Immature natural killer cell (primary cell): ENCODE measurements around the gene DBX2. TPM values are rescaled to one million over a fixed set of nuclear protein-coding genes. Genes with fewer than 3 reads are reported as not detected.

ENCODE experiments used
- DNase-seq, 3 donors: peaks; one replicate each; pipeline ENCODE4 v3.0.0; 2022; ENCODE audit warnings: mixed read lengths in 1 of 3
- H3K27ac Mint-ChIP-seq, 6 donors: one replicate each; pipeline ENCODE4 v1.8.0; 2020; ENCODE audit warnings: mixed read lengths in 6 of 6, mild to moderate bottlenecking in 5 of 6, inconsistent platforms in 4 of 6, moderate library complexity in 3 of 6
- H3K27me3 Mint-ChIP-seq, 3 donors: one replicate each; pipeline ENCODE4 v1.8.0; 2020 to 2021; ENCODE audit warnings: low read depth in 3 of 3, mild to moderate bottlenecking in 3 of 3, mixed read lengths in 3 of 3, moderate library complexity in 3 of 3, inconsistent platforms in 1 of 3
- H3K36me3 Mint-ChIP-seq, 3 donors: one replicate each; pipeline ENCODE4 v1.8.0; 2020; ENCODE audit warnings: mixed read lengths in 3 of 3, inconsistent platforms in 2 of 3, mild to moderate bottlenecking in 2 of 3
- H3K4me1 Mint-ChIP-seq, 2 donors: one replicate each; pipeline ENCODE4 v1.8.0; 2020; ENCODE audit warnings: inconsistent platforms in 2 of 2, mild to moderate bottlenecking in 2 of 2, mixed read lengths in 2 of 2, moderate library complexity in 1 of 2
- H3K4me3 Mint-ChIP-seq, 5 donors: one replicate each; pipeline ENCODE4 v1.8.0; 2020; ENCODE audit warnings: mild to moderate bottlenecking in 5 of 5, mixed read lengths in 5 of 5, inconsistent platforms in 3 of 5, moderate library complexity in 3 of 5
- H3K9me3 Mint-ChIP-seq, 6 donors: one replicate each; pipeline ENCODE4 v1.8.0; 2020; ENCODE audit warnings: mild to moderate bottlenecking in 6 of 6, mixed read lengths in 6 of 6, inconsistent platforms in 4 of 6, moderate library complexity in 3 of 6
- polyA plus RNA-seq, 3 donors: library from polyadenylated mRNA; unstranded; fragments of 300-500 nt; fragmentation: Illumina TruSeq; gene quantifications; one replicate each; pipeline ENCODE4 v1.2.3, GENCODE V29; 2021

Gene DBX2
- polyA plus RNA-seq, 3 donors from 2014 or later, result not detected

DNA sequence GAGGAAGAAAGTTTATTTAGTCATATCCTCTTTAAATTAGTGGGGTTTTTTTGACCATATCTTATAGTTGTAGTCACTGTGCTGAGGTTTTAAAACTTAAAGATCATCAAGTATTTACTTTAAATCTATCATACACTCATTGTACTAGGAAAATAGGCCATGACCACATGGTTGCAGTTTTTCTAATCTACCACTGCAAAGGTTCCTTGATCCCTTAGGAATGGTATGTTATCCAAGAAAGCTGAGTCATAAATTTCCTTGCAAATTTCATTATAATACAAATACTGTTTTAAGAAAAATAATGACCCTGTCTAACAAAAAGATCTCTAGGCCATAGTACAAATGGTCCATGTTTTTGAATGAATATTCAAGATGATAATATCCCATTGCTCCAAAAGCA, 74.7 kb downstream of the DBX2 start:
- Mint-ChIP-seq H3K27ac (no peak overlapping the region), H3K4me3 (no peak overlapping the region), H3K36me3 (no peaks in the 10 kb centered on the region), H3K27me3 (peaks cover 2 to 5% (median 4%) of the 10 kb centered on the region in 3 donors), H3K9me3 (no peaks in the 10 kb centered on the region), H3K4me1 (no peaks in the 10 kb centered on the region)
- no peak for DNase-seq

DNA sequence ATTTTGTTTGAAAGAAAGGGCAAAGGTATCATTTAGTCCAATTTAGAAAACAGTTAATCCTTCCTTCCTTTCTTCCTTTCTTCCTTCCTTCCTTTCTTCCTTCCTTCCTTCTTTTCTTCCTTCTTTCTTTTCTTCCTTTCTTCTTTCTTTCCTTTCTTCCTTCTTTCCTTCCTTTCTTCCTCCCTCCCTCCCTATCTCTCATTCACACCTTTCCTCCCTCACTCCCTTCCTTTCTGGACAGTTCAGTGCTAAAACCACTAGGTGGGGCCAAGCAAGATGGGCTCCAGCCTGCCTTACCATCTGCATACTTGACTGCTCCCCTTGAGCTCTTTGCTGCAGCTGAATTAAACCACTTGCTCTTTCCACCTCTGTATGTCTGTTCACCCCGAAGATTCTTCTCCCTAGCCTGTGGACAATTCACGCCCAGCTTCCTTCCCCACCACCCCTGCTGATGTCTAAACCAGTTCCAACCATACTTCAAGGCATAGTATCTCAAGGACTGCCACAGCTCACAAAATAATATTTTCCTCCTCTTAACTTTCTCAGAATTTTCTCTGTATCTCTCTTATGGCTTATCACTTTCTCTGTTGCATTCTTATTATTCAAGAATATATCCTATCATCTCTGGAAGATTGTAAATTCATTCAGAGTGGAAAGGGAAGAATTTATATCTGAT, 78.0 kb downstream of the DBX2 start:
- Mint-ChIP-seq H3K4me3 (no peak overlapping the region), H3K27me3 (peaks cover 0 to 2% (median 2%) of the 10 kb centered on the region in 3 donors), H3K27ac (no peak overlapping the region), H3K4me1 (peaks cover 5 to 9% of the 10 kb centered on the region in 2 donors), H3K36me3 (no peaks in the 10 kb centered on the region), H3K9me3 (no peaks in the 10 kb centered on the region)
- no peak for DNase-seq

DNA sequence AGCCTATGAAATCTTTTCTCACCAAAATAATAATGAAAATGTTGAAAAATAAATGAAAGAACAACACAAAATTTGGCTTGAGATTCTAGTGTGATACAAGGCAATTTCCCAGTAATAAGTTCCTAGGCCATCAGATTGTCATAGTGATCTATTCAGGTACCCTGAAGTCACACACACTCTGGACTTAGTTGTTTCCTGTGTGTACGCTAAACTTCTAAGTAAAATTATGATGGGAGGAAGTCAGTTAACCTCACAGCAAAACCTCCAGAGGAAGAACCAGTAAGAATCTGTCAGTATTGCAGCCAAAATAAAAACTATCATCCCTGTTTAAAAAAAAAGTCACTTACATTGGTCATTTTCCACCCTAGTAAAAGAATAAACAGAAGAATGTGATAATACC, 81.9 kb downstream of the DBX2 start:
- H3K9me3 Mint-ChIP-seq, result peaks cover 0 to 7% (median 0%) of the 10 kb centered on the region in 6 donors
- H3K27me3 Mint-ChIP-seq, result peaks cover 0 to 2% (median 2%) of the 10 kb centered on the region in 3 donors
- H3K36me3 Mint-ChIP-seq, result no peaks in the 10 kb centered on the region
- H3K4me1 Mint-ChIP-seq, result peaks cover 5 to 9% of the 10 kb centered on the region in 2 donors
- no peak overlapping the region for H3K27ac Mint-ChIP-seq
- DNase-seq, result no peak
- no peak overlapping the region for H3K4me3 Mint-ChIP-seq

Other genes with a start within 250 kb of the DBX2 start
- gene NELL2, start 174.8 kb downstream of the DBX2 start, polyA plus RNA-seq, result 10 to 100 TPM in 1 of 3 donors, 1 to 10 TPM in 2; 5.5 to 15.1 (median 9.3) TPM
- 10 to 100 TPM; 17.9 to 30.7 (median 27.7) TPM for gene ANO6, start 165.0 kb upstream of the DBX2 start, polyA plus RNA-seq